Panc1 (cell line): ENCODE measurements around the gene CAST.

Experiments used
- CTCF ChIP-seq: fragments of 450-650 bp; IDR thresholded peaks from 2 replicates; pipeline ENCODE4 v1.5.1; 2017; ENCODE audit warnings: mild to moderate bottlenecking
- POLR2AphosphoS5 ChIP-seq: IDR thresholded peaks from 2 replicates; pipeline ENCODE4 v1.6.1; 2012; ENCODE audit warnings: mild to moderate bottlenecking, low read depth, low read length, moderate library complexity
- TCF7L2 ChIP-seq: IDR thresholded peaks from 2 replicates; pipeline ENCODE4 v1.6.1; 2011; ENCODE audit warnings: mild to moderate bottlenecking, low read depth, low read length, inconsistent platforms
- TF ChIP-seq, protein P1 (sequence below), 2 experiments: IDR thresholded peaks; 2 replicates each; pipeline ENCODE4 v1.6.1; 2011 to 2012; ENCODE audit warnings: low read depth in 2 of 2, control low read depth in 1 of 2, low read length in 1 of 2, mild to moderate bottlenecking in 1 of 2, moderate library complexity in 1 of 2; ENCODE audit not compliant: insufficient read depth in 1 of 2

DNA sequence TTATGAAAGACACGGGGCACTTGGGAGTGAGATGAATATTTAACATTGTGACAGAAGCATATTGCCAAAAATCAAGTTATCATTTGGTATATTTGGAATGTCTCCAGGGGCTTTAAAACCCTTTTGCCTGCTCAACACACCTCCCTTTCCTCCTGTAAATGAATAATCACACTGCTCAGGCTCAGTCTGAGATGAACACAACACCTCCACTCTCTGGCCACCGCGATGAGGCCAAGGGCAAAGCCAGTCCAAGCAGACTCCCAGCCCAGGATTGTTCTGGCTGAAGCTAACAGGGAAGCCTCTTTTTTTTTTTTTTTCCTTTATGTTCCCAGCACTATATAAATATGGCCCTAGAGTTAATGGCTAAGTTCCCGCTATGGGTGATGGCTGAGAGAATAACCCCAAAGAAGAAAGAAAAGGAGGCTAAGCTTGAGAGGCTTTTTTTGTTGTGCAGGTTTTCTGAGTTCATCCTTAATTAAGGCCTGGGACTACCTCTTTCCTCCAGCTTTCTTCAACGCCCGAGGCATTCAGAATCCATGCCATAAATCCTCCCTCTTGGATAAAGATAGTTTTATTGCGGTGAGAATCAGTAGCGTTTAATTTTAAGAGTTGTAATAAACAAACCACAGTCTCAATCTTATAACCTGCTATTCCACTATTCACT lies 156.1 kb downstream of the CAST start:
- no peak for TF ChIP-seq CTCF
- no peak for TF ChIP-seq POLR2AphosphoS5
- TF ChIP-seq TCF7L2, result no peak
- TF ChIP-seq, protein P1, sequence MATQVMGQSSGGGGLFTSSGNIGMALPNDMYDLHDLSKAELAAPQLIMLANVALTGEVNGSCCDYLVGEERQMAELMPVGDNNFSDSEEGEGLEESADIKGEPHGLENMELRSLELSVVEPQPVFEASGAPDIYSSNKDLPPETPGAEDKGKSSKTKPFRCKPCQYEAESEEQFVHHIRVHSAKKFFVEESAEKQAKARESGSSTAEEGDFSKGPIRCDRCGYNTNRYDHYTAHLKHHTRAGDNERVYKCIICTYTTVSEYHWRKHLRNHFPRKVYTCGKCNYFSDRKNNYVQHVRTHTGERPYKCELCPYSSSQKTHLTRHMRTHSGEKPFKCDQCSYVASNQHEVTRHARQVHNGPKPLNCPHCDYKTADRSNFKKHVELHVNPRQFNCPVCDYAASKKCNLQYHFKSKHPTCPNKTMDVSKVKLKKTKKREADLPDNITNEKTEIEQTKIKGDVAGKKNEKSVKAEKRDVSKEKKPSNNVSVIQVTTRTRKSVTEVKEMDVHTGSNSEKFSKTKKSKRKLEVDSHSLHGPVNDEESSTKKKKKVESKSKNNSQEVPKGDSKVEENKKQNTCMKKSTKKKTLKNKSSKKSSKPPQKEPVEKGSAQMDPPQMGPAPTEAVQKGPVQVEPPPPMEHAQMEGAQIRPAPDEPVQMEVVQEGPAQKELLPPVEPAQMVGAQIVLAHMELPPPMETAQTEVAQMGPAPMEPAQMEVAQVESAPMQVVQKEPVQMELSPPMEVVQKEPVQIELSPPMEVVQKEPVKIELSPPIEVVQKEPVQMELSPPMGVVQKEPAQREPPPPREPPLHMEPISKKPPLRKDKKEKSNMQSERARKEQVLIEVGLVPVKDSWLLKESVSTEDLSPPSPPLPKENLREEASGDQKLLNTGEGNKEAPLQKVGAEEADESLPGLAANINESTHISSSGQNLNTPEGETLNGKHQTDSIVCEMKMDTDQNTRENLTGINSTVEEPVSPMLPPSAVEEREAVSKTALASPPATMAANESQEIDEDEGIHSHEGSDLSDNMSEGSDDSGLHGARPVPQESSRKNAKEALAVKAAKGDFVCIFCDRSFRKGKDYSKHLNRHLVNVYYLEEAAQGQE (IDR thresholded peaks at IDR 0.05; ENCODE audit: insufficient read depth in 1 of 2, low read depth in 2 of 2, low read length in 1 of 2), result no peak
